CD4-positive, alpha-beta memory T cell (primary cell): ENCODE measurements around the gene CELF2. TPM values are rescaled to one million over a fixed set of nuclear protein-coding genes. Genes with fewer than 3 reads are reported as not detected.

Experiments
- CTCF ChIA-PET: fragments of 350-600 bp; sonication (Branson Sonifier 250); formaldehyde crosslinking; loops from one replicate; lab custom pipeline; 2021; ENCODE audit warnings: inconsistent platforms; ENCODE audit not compliant: partially characterized antibody; lab: Charles Lee
- POLR2A ChIA-PET: fragments of 350-600 bp; sonication (Branson Sonifier 250); formaldehyde crosslinking; loops from one replicate; lab custom pipeline; 2021; ENCODE audit not compliant: partially characterized antibody; lab: Charles Lee
- DNase-seq, 5 donors: peaks; one replicate each; pipeline versions ENCODE4 v3.0.0 to v3.0.0-alpha.2; 2020 to 2022; ENCODE audit warnings: mixed read lengths in 1 of 5
- H3K27ac ChIP-seq: one replicate; pipeline ENCODE4 v1.7.0; 2013; ENCODE audit warnings: low read depth, low read length
- H3K27me3 ChIP-seq: 2 replicates; pipeline ENCODE4 v1.7.0; 2013; ENCODE audit warnings: mild to moderate bottlenecking, low read length, moderate library complexity; ENCODE audit not compliant: insufficient read depth
- H3K36me3 ChIP-seq: 2 replicates; pipeline ENCODE4 v1.7.0; 2013; ENCODE audit warnings: mild to moderate bottlenecking, low read length, moderate library complexity; ENCODE audit not compliant: insufficient read depth
- H3K4me1 ChIP-seq: 2 replicates; pipeline ENCODE4 v1.7.0; 2013; ENCODE audit warnings: mild to moderate bottlenecking, low read length, moderate library complexity; ENCODE audit not compliant: insufficient read depth
- H3K4me3 ChIP-seq, 2 donors: one replicate each; pipeline ENCODE4 v1.7.0; 2013; ENCODE audit warnings: low read length in 2 of 2, mild to moderate bottlenecking in 1 of 2
- H3K9me3 ChIP-seq, 2 donors: one replicate each; pipeline ENCODE4 v1.7.0; 2013; ENCODE audit warnings: low read length in 2 of 2, control low read depth in 1 of 2; ENCODE audit not compliant: control insufficient read depth in 1 of 2
- H3K27ac Mint-ChIP-seq, 7 donors: one replicate each; pipeline ENCODE4 v1.8.0; 2020 to 2021; ENCODE audit warnings: mixed read lengths in 7 of 7, mild to moderate bottlenecking in 6 of 7, inconsistent platforms in 3 of 7, moderate library complexity in 3 of 7
- H3K27me3 Mint-ChIP-seq, 2 donors: one replicate each; pipeline ENCODE4 v1.8.0; 2020 to 2021; ENCODE audit warnings: mixed read lengths in 2 of 2
- H3K36me3 Mint-ChIP-seq, 2 donors: one replicate each; pipeline ENCODE4 v1.8.0; 2020 to 2021; ENCODE audit warnings: mixed read lengths in 2 of 2, inconsistent platforms in 1 of 2, mild to moderate bottlenecking in 1 of 2
- H3K4me1 Mint-ChIP-seq, 4 donors: one replicate each; pipeline ENCODE4 v1.8.0; 2020 to 2021; ENCODE audit warnings: mixed read lengths in 4 of 4, mild to moderate bottlenecking in 1 of 4
- H3K4me3 Mint-ChIP-seq, 8 donors: one replicate each; pipeline ENCODE4 v1.8.0; 2020 to 2021; ENCODE audit warnings: mixed read lengths in 8 of 8, mild to moderate bottlenecking in 7 of 8, moderate library complexity in 6 of 8, inconsistent platforms in 3 of 8
- H3K9me3 Mint-ChIP-seq, 8 donors: one replicate each; pipeline ENCODE4 v1.8.0; 2020 to 2021; ENCODE audit warnings: mixed read lengths in 8 of 8, mild to moderate bottlenecking in 5 of 8, inconsistent platforms in 3 of 8, moderate library complexity in 1 of 8
- intact Hi-C: fragments of 100-400 bp; cut with micrococcal nuclease; formaldehyde crosslinking; loops from one replicate; pipeline ENCODE4 v1.15.1; 2023
- polyA plus RNA-seq, 2 donors: library from polyadenylated mRNA; unstranded; fragments of 300-500 nt; fragmentation: Illumina TruSeq; gene quantifications; one replicate each; pipeline ENCODE4 v1.2.3, GENCODE V29; 2021
- total RNA-seq, 2 experiments: library from RNA; stranded (reverse); gene quantifications; one replicate each; pipeline ENCODE4 v1.2.3, GENCODE V29; 2021

The CELF2 gene
- total and polyA plus RNA-seq, 4 experiments from 2014 or later = 122 to 180 (median 167) TPM

GRCh38 chr10:11010582-11010981 is 7.1 kb upstream of the CELF2 start:
- CTCF ChIA-PET = no interaction called here
- Histone ChIP-seq H3K4me3 (no peak overlapping the region), H3K4me1 (no peaks in the 10 kb centered on the region), H3K36me3 (no peaks in the 10 kb centered on the region), H3K27me3 (peaks cover 33% of the 10 kb centered on the region), H3K9me3 (no peaks in the 10 kb centered on the region), H3K27ac (no peak overlapping the region)
- H3K4me1 Mint-ChIP-seq = peaks cover 0 to 14% (median 11%) of the 10 kb centered on the region in 4 donors
- POLR2A ChIA-PET = interaction anchor here (1.0 kb wide), 1 partner anchor 250 kb away, joined by 3 read pairs; no protein-coding TSS in a partner anchor
- peaks cover 0 to 2% (median 0%) of the 10 kb centered on the region in 8 donors for H3K9me3 Mint-ChIP-seq
- no peak overlapping the region for H3K4me3 Mint-ChIP-seq
- peaks cover 54 to 61% of the 10 kb centered on the region in 2 donors for H3K27me3 Mint-ChIP-seq
- DNase-seq = no peak
- intact Hi-C loops = loop anchor here (10.0 kb wide), 1 partner anchor 94 kb away; no protein-coding TSS in a partner anchor
- no peaks in the 10 kb centered on the region for H3K36me3 Mint-ChIP-seq
- H3K27ac Mint-ChIP-seq = no peak overlapping the region

GRCh38 chr10:11011436-11011835 is 6.2 kb upstream of the CELF2 start:
- H3K27me3 ChIP-seq = peaks cover 41% of the 10 kb centered on the region
- CTCF ChIA-PET = interaction anchor here (1.2 kb wide), 1 partner anchor 10 kb away, joined by 3 read pairs; no protein-coding TSS in a partner anchor
- no peak overlapping the region for H3K27ac Mint-ChIP-seq

GRCh38 chr10:11011984-11012383 is 5.7 kb upstream of the CELF2 start:
- peaks cover under 1% of the 10 kb centered on the region for H3K4me1 ChIP-seq
- no peak overlapping the region for H3K4me3 Mint-ChIP-seq
- intact Hi-C loops = loop anchor here (10.0 kb wide), 1 partner anchor 93 kb away; no protein-coding TSS in a partner anchor
- no peak overlapping the region for H3K27ac ChIP-seq
- peaks cover 53 to 61% of the 10 kb centered on the region in 2 donors for H3K27me3 Mint-ChIP-seq
- no peaks in the 10 kb centered on the region for H3K36me3 Mint-ChIP-seq
- no peak overlapping the region for H3K4me3 ChIP-seq
- no peaks in the 10 kb centered on the region for H3K36me3 ChIP-seq
- peaks cover 5 to 14% (median 11%) of the 10 kb centered on the region in 4 donors for H3K4me1 Mint-ChIP-seq
- ChIA-PET POLR2A (no interaction called here), CTCF (interaction anchor here (1.2 kb wide), 1 partner anchor 10 kb away, joined by 3 read pairs; no protein-coding TSS in a partner anchor)
- H3K27me3 ChIP-seq = peaks cover 46% of the 10 kb centered on the region
- H3K9me3 Mint-ChIP-seq = peaks cover 0 to 2% (median 0%) of the 10 kb centered on the region in 8 donors
- DNase-seq = no peak
- no peak overlapping the region for H3K27ac Mint-ChIP-seq
- H3K9me3 ChIP-seq = no peaks in the 10 kb centered on the region

More at GRCh38 chr10:11011436-11011835, 6.2 kb upstream of the CELF2 start:
- peaks cover 0 to 14% (median 11%) of the 10 kb centered on the region in 4 donors for H3K4me1 Mint-ChIP-seq
- no peak overlapping the region for H3K27ac ChIP-seq
- no peaks in the 10 kb centered on the region for H3K36me3 Mint-ChIP-seq
- no peak overlapping the region for H3K4me3 ChIP-seq
- intact Hi-C loops = loop anchor here (10.0 kb wide), 1 partner anchor 93 kb away; no protein-coding TSS in a partner anchor
- peaks cover 0 to 2% (median 0%) of the 10 kb centered on the region in 8 donors for H3K9me3 Mint-ChIP-seq
- no peaks in the 10 kb centered on the region for H3K36me3 ChIP-seq
- H3K4me3 Mint-ChIP-seq = no peak overlapping the region
- H3K27me3 Mint-ChIP-seq = peaks cover 54 to 59% of the 10 kb centered on the region in 2 donors
- H3K4me1 ChIP-seq = no peaks in the 10 kb centered on the region
- POLR2A ChIA-PET = no interaction called here
- no peak for DNase-seq
- no peaks in the 10 kb centered on the region for H3K9me3 ChIP-seq

DNA sequence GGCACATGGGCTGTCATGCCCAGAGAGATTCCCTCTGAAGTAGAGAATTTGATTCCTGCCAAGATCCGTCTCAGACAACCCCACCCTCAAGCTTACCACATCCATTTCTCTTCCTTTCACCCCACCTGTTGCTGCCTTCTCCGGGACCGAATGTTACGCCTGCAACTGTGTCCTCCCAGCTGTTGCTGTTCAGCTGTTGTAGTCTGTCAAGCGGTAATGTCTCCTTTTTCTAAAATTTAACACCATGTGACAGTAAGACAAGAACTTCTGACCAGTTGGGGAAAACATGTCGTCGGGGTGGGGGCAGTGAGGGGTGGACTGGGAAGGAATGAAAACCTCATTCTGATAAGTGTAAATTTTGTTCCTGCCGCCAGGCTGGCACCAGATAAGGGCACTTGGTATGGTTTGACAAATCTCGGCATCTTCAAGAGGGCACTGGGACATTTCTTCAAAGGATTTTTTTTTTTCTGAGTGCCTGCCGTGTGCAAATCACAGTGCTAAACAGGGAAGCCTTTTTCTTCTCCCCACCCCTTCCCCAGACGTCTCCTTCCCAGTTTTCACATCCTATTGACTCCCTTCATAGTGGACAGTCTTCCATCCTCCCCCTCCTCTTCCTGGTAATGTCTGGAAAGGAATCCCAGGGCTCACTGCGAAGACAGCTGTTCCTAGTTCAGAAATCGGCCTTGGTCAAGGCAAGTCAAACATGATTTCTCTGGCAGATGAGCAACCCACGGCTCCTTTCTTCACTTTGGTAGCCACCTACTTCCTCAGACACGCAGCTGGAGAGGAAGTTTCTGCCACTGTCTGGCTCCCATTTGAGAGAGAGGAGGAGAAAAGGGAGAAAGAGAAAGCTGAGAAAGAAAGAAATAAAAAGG is 5.0 kb upstream of the CELF2 start:
- Mint-ChIP-seq H3K9me3 (peaks cover 0 to 2% (median 0%) of the 10 kb centered on the region in 8 donors), H3K27ac (no peak overlapping the region), H3K4me1 (peaks cover 9 to 18% (median 13%) of the 10 kb centered on the region in 4 donors), H3K4me3 (no peak overlapping the region), H3K27me3 (peaks cover 54 to 65% of the 10 kb centered on the region in 2 donors), H3K36me3 (no peaks in the 10 kb centered on the region)
- Histone ChIP-seq H3K9me3 (no peaks in the 10 kb centered on the region), H3K36me3 (no peaks in the 10 kb centered on the region), H3K4me1 (peaks cover 5% of the 10 kb centered on the region), H3K27ac (no peak overlapping the region), H3K27me3 (peaks cover 51% of the 10 kb centered on the region), H3K4me3 (no peak overlapping the region)
- intact Hi-C loops = loop anchor here (10.0 kb wide), 1 partner anchor 92 kb away; no protein-coding TSS in a partner anchor
- ChIA-PET CTCF (interaction anchor here (1.2 kb wide), 1 partner anchor 11 kb away, joined by 3 read pairs; no protein-coding TSS in a partner anchor), POLR2A (no interaction called here)
- no peak for DNase-seq

DNA sequence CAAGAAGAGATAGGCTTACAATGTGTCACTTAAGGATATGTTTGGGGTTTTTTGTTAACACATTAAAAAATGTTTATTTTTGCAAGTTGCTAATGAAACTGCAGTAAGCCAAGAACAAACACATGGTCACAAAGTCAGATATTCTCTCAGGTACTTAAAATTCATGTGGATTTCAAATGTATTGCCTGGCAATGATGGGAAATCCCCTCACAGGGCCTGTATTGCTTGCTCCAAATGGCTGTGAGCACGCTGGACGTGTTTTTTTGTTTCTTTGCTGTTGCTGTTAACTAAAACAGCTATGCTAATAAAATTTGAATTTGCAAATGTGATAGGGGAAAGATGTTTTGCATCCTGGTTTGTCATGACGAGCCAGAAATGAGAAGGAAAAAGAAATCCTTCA is 3.8 kb upstream of the CELF2 start:
- peaks cover 46 to 58% of the 10 kb centered on the region in 2 donors for H3K27me3 Mint-ChIP-seq
- peaks cover 10 to 14% (median 11%) of the 10 kb centered on the region in 4 donors for H3K4me1 Mint-ChIP-seq
- Histone ChIP-seq H3K36me3 (no peaks in the 10 kb centered on the region), H3K27ac (no peak overlapping the region), H3K9me3 (no peaks in the 10 kb centered on the region), H3K4me1 (peaks cover 8% of the 10 kb centered on the region), H3K27me3 (peaks cover 43% of the 10 kb centered on the region), H3K4me3 (no peak overlapping the region)
- H3K36me3 Mint-ChIP-seq = no peaks in the 10 kb centered on the region
- H3K27ac Mint-ChIP-seq = no peak overlapping the region
- peaks cover 0 to 3% (median 0%) of the 10 kb centered on the region in 8 donors for H3K9me3 Mint-ChIP-seq
- ChIA-PET POLR2A (no interaction called here), CTCF (no interaction called here)
- no peak overlapping the region for H3K4me3 Mint-ChIP-seq
- intact Hi-C loops = loop anchor here (10.0 kb wide), 1 partner anchor 91 kb away; no protein-coding TSS in a partner anchor
- no peak for DNase-seq

- H3K27me3 ChIP-seq = peaks cover 42% of the 10 kb centered on the region
- POLR2A ChIA-PET = no interaction called here
Observed at GRCh38 chr10:11014671-11015445, 2.8 kb upstream of the CELF2 start.

More at GRCh38 chr10:11014671-11015445, 2.8 kb upstream of the CELF2 start:
- Mint-ChIP-seq H3K36me3 (no peaks in the 10 kb centered on the region), H3K4me3 (no peak overlapping the region), H3K27ac (no peak overlapping the region), H3K4me1 (peaks cover 7 to 22% (median 11%) of the 10 kb centered on the region in 4 donors), H3K9me3 (peaks cover 0 to 2% (median 0%) of the 10 kb centered on the region in 8 donors), H3K27me3 (peaks cover 46 to 61% of the 10 kb centered on the region in 2 donors)
- H3K9me3 ChIP-seq = no peaks in the 10 kb centered on the region
- intact Hi-C loops = loop anchor here (5.0 to 10.0 kb wide), 2 partner anchors 52 to 90 kb away; no protein-coding TSS in a partner anchor
- H3K4me3 ChIP-seq = no peak overlapping the region
- peaks cover 11% of the 10 kb centered on the region for H3K4me1 ChIP-seq
- no peak for DNase-seq
- CTCF ChIA-PET = no interaction called here
- H3K36me3 ChIP-seq = no peaks in the 10 kb centered on the region
- H3K27ac ChIP-seq = no peak overlapping the region
